Upper lobe of left lung (tissue), 4 donors: ENCODE results near the gene PHF21A.

Experiments used
- POLR2A ChIP-seq, 4 donors: fragments of 450-650 bp; IDR thresholded peaks; one replicate each; pipeline ENCODE4 v1.5.1; 2016 to 2017; ENCODE audit warnings: antibody characterized with exemption in 4 of 4, mild to moderate bottlenecking in 2 of 4
- POLR2AphosphoS5 ChIP-seq, 2 donors: sonication (generic); formaldehyde crosslinking; IDR thresholded peaks; one replicate each; pipeline ENCODE4 v1.5.1; 2017; ENCODE audit warnings: antibody characterized with exemption in 2 of 2
- TF ChIP-seq, protein P1 (sequence below), 6 experiments: fragments of 450-650 bp in 4 of 6; fragments of 200-600 bp in 2 of 6; sonication (generic) in 2 of 6; IDR thresholded peaks; one replicate each; pipeline ENCODE4 v1.5.1; 2016 to 2019; ENCODE audit warnings: antibody characterized with exemption in 6 of 6

DNA sequence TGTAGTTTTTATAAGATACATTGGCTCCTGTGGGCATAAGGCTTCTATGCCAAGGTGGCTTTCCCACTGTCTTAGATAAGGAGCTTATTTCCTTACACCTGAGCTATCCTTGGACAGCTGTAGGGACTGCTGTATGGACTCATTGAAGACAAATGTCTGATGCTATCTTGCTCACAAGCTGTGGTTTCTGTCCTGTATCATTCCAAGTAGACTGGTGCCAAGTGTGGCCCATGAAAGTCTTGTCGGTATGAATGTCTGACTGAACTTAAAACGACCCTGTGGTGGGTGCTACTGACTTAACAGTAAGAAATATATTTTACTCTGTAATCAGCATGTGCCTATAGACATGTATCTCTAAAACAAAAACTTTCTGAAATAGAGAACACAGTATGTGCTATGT lies 153.7 kb downstream of the PHF21A start:
- TF ChIP-seq POLR2AphosphoS5 (IDR thresholded peaks at IDR 0.05) (no peak), POLR2A (IDR thresholded peaks at IDR 0.05) (no peak)
- TF ChIP-seq, protein P1, sequence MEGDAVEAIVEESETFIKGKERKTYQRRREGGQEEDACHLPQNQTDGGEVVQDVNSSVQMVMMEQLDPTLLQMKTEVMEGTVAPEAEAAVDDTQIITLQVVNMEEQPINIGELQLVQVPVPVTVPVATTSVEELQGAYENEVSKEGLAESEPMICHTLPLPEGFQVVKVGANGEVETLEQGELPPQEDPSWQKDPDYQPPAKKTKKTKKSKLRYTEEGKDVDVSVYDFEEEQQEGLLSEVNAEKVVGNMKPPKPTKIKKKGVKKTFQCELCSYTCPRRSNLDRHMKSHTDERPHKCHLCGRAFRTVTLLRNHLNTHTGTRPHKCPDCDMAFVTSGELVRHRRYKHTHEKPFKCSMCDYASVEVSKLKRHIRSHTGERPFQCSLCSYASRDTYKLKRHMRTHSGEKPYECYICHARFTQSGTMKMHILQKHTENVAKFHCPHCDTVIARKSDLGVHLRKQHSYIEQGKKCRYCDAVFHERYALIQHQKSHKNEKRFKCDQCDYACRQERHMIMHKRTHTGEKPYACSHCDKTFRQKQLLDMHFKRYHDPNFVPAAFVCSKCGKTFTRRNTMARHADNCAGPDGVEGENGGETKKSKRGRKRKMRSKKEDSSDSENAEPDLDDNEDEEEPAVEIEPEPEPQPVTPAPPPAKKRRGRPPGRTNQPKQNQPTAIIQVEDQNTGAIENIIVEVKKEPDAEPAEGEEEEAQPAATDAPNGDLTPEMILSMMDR (IDR thresholded peaks at IDR 0.05) = no peak
